ENCODE measurements around the gene TRIM41. TPM values are rescaled to one million over a fixed set of nuclear protein-coding genes. Genes with fewer than 3 reads are reported as not detected.

TRIM41 gene
- total and polyA plus RNA-seq, 2 experiments from 2014 or later = 6.2 to 8.7 TPM

- peak; percentile 85 for DNase-seq (ENCODE audit: low spot score)
- Histone ChIP-seq H3K36me3 (ENCODE audit: insufficient read depth) (no peaks in the 10 kb centered on the region), H2AFZ (peak overlapping the region; percentile 35), H3K79me2 (replicated peaks; ENCODE audit: insufficient read depth) (no peaks in the 10 kb centered on the region), H3K4me3 (peak overlapping the region; percentile 80), H3K27me3 (ENCODE audit: insufficient read depth) (peaks cover 27% of the 10 kb centered on the region), H4K20me1 (replicated peaks; ENCODE audit: insufficient read depth) (no peaks in the 10 kb centered on the region), H3K27ac (ENCODE audit: low read depth) (no peak overlapping the region), H3K9me2 (ENCODE audit: insufficient read depth) (no peaks in the 10 kb centered on the region), H3K4me2 (peak overlapping the region; percentile 69), H3F3A (replicated peaks; ENCODE audit: low read depth) (peaks cover under 1% of the 10 kb centered on the region), H3K4me1 (ENCODE audit: insufficient read depth) (peaks cover 4% of the 10 kb centered on the region; the same call in 1 of the 2 replicates)
- Mint-ChIP-seq H3K36me3 (ENCODE audit: low read depth) (peaks cover 21% of the 10 kb centered on the region; the same call in 2 of the 3 replicates), H3K27ac (peak overlapping the region; percentile 93), H3K4me1 (peaks cover 3% of the 10 kb centered on the region), H3K4me3 (peak overlapping the region; percentile 89), H3K9me3 (peaks cover 43% of the 10 kb centered on the region), H3K27me3 (ENCODE audit: insufficient read depth, low read depth, poor library complexity) (peaks cover 67% of the 10 kb centered on the region)
- peak; percentile 5 for ATAC-seq
- no peak for TF ChIP-seq NANOG (IDR thresholded peaks at IDR 0.05; ENCODE audit: borderline replicate concordance)
- no peak for TF ChIP-seq STAT1 (IDR thresholded peaks at IDR 0.05; ENCODE audit: unreplicated experiment)
- peak in 1 of 2 experiments; percentile 44; a peak in 2 of 4 replicates for TF ChIP-seq CTCF (conservative IDR thresholded peaks at IDR 0.05; ENCODE audit: low read depth in 2 of 2)
Observed at GRCh38 chr5:181187500-181188213, 35.4 kb upstream of the TRIM41 start.

- Histone ChIP-seq H3K9me2 (ENCODE audit: insufficient read depth) (no peaks in the 10 kb centered on the region), H3K4me2 (peak overlapping the region; percentile 80), H3K4me3 (peak overlapping the region; percentile 80), H3K36me3 (ENCODE audit: insufficient read depth) (no peaks in the 10 kb centered on the region), H4K20me1 (replicated peaks; ENCODE audit: insufficient read depth) (no peaks in the 10 kb centered on the region), H3K79me2 (replicated peaks; ENCODE audit: insufficient read depth) (no peaks in the 10 kb centered on the region), H3K27me3 (ENCODE audit: insufficient read depth) (peaks cover 37% of the 10 kb centered on the region), H3F3A (replicated peaks; ENCODE audit: low read depth) (peaks cover 3% of the 10 kb centered on the region), H3K4me1 (ENCODE audit: insufficient read depth) (peaks cover 4% of the 10 kb centered on the region; the same call in 1 of the 2 replicates), H3K27ac (ENCODE audit: low read depth) (no peak overlapping the region), H2AFZ (peak overlapping the region; percentile 74)
- ATAC-seq (peak; percentile 6), DNase-seq (ENCODE audit: low spot score) (peak; percentile 80)
- H3K27ac Mint-ChIP-seq = peak overlapping the region; percentile 93
- H3K4me1 Mint-ChIP-seq = peaks cover 6% of the 10 kb centered on the region
- peak overlapping the region; percentile 89 for H3K4me3 Mint-ChIP-seq
- peaks cover 67% of the 10 kb centered on the region for H3K27me3 Mint-ChIP-seq (ENCODE audit: insufficient read depth, low read depth, poor library complexity)
- peak; percentile 24; the same call in 1 of the 2 replicates for TF ChIP-seq CREB1 (CRISPR knock-in tag; IDR thresholded peaks at IDR 0.05; ENCODE audit: low read depth)
- TF ChIP-seq EZH2 (IDR thresholded peaks at IDR 0.05; ENCODE audit: low read depth, unreplicated experiment) = peak; percentile 51
- TF ChIP-seq ZNF331 (CRISPR knock-in tag; IDR thresholded peaks at IDR 0.05; ENCODE audit: low read depth) = no peak
- TF ChIP-seq ZNF114 (CRISPR knock-in tag; IDR thresholded peaks at IDR 0.05) = no peak
- H3K9me3 Mint-ChIP-seq = peaks cover 36% of the 10 kb centered on the region
- peaks cover 18% of the 10 kb centered on the region; the same call in 1 of the 3 replicates for H3K36me3 Mint-ChIP-seq (ENCODE audit: low read depth)
Observed at GRCh38 chr5:181188700-181189362, 34.2 kb upstream of the TRIM41 start.

Measured in GM23338 (cell line).